Left lung (tissue), 10 donors: ENCODE measurements around the gene ACOT11. TPM values are rescaled to one million over a fixed set of nuclear protein-coding genes. Genes with fewer than 3 reads are reported as not detected.

Source experiments
- ATAC-seq: fragments of 200-7000 bp; cut with Tn5 transposase; one replicate; pipeline ENCODE4 v1.9.1; 2020; ENCODE audit warnings: moderate library complexity
- DNase-seq, 4 donors: peaks; one replicate each; pipeline ENCODE4 v3.0.0-alpha.2; 2013 to 2020
- H3K27ac ChIP-seq, 2 donors: fragments of 200-600 bp; sonication (generic) in 1 of 2; one replicate each; pipeline versions ENCODE4 v1.5.0 to v1.8.0; 2020 to 2021
- H3K27me3 ChIP-seq, 2 donors: fragments of 200-600 bp; sonication (generic) in 1 of 2; one replicate each; pipeline versions ENCODE4 v1.5.0 to v1.8.0; 2020 to 2021
- H3K36me3 ChIP-seq, 2 donors: fragments of 200-600 bp; sonication (generic) in 1 of 2; one replicate each; pipeline versions ENCODE4 v1.5.0 to v1.8.0; 2020 to 2021
- H3K4me1 ChIP-seq, 2 donors: fragments of 200-600 bp; one replicate each; pipeline ENCODE4 v1.8.0; 2021
- H3K4me3 ChIP-seq, 2 donors: fragments of 200-600 bp; sonication (generic) in 1 of 2; one replicate each; pipeline versions ENCODE4 v1.5.0 to v1.8.0; 2020 to 2021; ENCODE audit warnings: mild to moderate bottlenecking in 1 of 2
- H3K9me3 ChIP-seq, 2 donors: fragments of 200-600 bp; sonication (generic) in 1 of 2; one replicate each; pipeline versions ENCODE4 v1.5.0 to v1.8.0; 2020 to 2021
- CTCF ChIP-seq, 2 donors: fragments of 200-600 bp; sonication (generic) in 1 of 2; IDR thresholded peaks; one replicate each; pipeline versions ENCODE4 v1.5.0 to v1.8.0; 2021; ENCODE audit warnings: antibody characterized with exemption in 2 of 2
- intact Hi-C, 2 donors: fragments of 100-400 bp; cut with DNase I; formaldehyde crosslinking; loops; one replicate each; pipeline versions ENCODE4 v1.11.2 to v1.14.2; 2022
- polyA plus RNA-seq, 6 donors: library from polyadenylated mRNA; unstranded; fragments of 120-200 nt; gene quantifications; one replicate each; pipeline ENCODE4 v1.2.1, GENCODE V29; 2013; ENCODE audit not compliant: insufficient read length in 6 of 6
- total RNA-seq, 2 donors: library from RNA; stranded (reverse); fragmentation: NEBNext Ultra II Directional; extraction: Animal tissue kit (Norgen Biotek cat#: 25700); gene quantifications; one replicate each; pipeline ENCODE4 v1.2.1, GENCODE V29; 2021
- donor health status: DM: no; HTN: yes; CAD: no.
- donor health status: DM: no; HTN: no; CAD: no.

The ACOT11 gene
- total and polyA plus RNA-seq, 8 donors, result 8.5 to 15.9 (median 12.6) TPM

- no peaks in the 10 kb centered on the region for H3K36me3 ChIP-seq
- no peak for DNase-seq
- no peak for TF ChIP-seq CTCF (IDR thresholded peaks at IDR 0.05)
- H3K27ac ChIP-seq, result no peak overlapping the region
- H3K4me1 ChIP-seq, result peaks cover 0 to 7% of the 10 kb centered on the region in 2 donors
- no peak overlapping the region for H3K4me3 ChIP-seq
- H3K9me3 ChIP-seq, result peaks cover 0 to 3% of the 10 kb centered on the region in 2 donors
- ATAC-seq, result no peak
- H3K27me3 ChIP-seq, result no peaks in the 10 kb centered on the region
- intact Hi-C loops, result no loop called here
These were observed 105.0 kb downstream of the ACOT11 start for GRCh38 chr1:54653036-54653435.

GRCh38 chr1:54658164-54658913 is 110.3 kb downstream of the ACOT11 start:
- Histone ChIP-seq H3K36me3 (no peaks in the 10 kb centered on the region), H3K27me3 (no peaks in the 10 kb centered on the region), H3K27ac (no peak overlapping the region), H3K4me3 (no peak overlapping the region), H3K4me1 (no peaks in the 10 kb centered on the region), H3K9me3 (peaks cover 0 to 10% of the 10 kb centered on the region in 2 donors)
- intact Hi-C loops, result no loop called here
- no peak for DNase-seq
- no peak for TF ChIP-seq CTCF (IDR thresholded peaks at IDR 0.05)
- no peak for ATAC-seq

Other genes with a start within 250 kb of the ACOT11 start
- gene SSBP3, start 141.8 kb upstream of the ACOT11 start, total RNA-seq, result 10 to 100 TPM; 33.0 to 35.2 TPM
- gene SSBP3, start 141.8 kb upstream of the ACOT11 start, polyA plus RNA-seq, result 100 to 1,000 TPM in 5 of 6 donors, 10 to 100 TPM in 1; 99.5 to 129 (median 119) TPM
- gene FAM151A, start 75.3 kb downstream of the ACOT11 start, total RNA-seq, result not detected
- gene FAM151A, start 75.3 kb downstream of the ACOT11 start, polyA plus RNA-seq, result 1 to 10 TPM in 1 of 6 donors, under 1 TPM in 5; 0.44 to 1.4 (median 0.67) TPM
- gene MROH7, start 93.6 kb downstream of the ACOT11 start, total RNA-seq, result 1 to 10 TPM in 1 of 2 donors, under 1 TPM in 1; 0.70 to 1.6 TPM
- gene MROH7, start 93.6 kb downstream of the ACOT11 start, polyA plus RNA-seq, result 10 to 100 TPM in 5 of 6 donors, 1 to 10 TPM in 1; 8.7 to 16.2 (median 14.4) TPM
- 10 to 100 TPM; 15.0 to 20.0 TPM for gene TTC4, start 167.6 kb downstream of the ACOT11 start, total RNA-seq
- gene TTC4, start 167.6 kb downstream of the ACOT11 start, polyA plus RNA-seq, result 10 to 100 TPM; 32.7 to 36.7 (median 35.6) TPM
- gene PARS2, start 216.3 kb downstream of the ACOT11 start, total RNA-seq, result 1 to 10 TPM; 3.9 to 4.4 TPM
- gene PARS2, start 216.3 kb downstream of the ACOT11 start, polyA plus RNA-seq, result 1 to 10 TPM; 5.1 to 6.1 (median 5.5) TPM